Activated CD4-positive, alpha-beta T cell treated with anti-CD3 and anti-CD28 coated beads, Interleukin-2, amount 50 U/mL, for 24 hours (primary cell): ENCODE data around the gene MED27.

Source experiments
- DNase-seq, 2 donors: peaks; one replicate each; pipeline ENCODE4 v3.0.0-alpha.2; 2020; ENCODE audit warnings: low read depth in 1 of 2, low spot score in 1 of 2

MED27 gene

DNA sequence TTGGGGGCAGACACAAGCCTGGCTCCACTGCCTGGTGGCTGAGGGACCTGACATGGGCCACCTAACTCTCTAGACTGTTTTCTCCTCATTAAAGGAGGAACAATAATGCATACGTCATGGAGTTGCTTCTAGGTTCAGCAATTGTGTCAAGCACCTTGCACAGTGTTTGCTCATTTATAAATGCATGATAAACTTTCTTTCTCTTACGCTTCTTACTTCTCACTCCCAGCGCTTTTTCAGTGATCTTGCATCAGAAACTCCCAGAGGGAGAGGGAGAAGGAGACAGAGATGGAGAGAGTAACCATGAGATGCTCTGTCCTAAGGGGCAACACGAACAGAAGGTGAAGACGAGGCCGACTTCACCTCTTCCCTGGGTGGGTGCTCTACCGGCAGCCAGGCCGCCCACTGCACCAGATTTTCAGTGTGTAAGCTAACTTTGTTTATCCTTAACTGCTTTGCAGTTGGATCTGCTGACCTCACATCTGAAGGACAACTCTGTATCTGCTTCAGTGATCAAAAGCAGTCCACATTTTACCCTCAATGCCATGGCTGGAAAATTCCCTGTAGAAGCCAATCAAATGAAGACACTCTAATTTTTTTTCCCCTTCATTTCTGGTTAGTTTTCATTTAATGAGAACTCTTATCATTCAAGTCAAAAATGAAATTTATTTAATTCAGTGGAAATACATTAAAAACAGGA lies 35.3 kb downstream of the MED27 start:
- DNase-seq = no peak

DNA sequence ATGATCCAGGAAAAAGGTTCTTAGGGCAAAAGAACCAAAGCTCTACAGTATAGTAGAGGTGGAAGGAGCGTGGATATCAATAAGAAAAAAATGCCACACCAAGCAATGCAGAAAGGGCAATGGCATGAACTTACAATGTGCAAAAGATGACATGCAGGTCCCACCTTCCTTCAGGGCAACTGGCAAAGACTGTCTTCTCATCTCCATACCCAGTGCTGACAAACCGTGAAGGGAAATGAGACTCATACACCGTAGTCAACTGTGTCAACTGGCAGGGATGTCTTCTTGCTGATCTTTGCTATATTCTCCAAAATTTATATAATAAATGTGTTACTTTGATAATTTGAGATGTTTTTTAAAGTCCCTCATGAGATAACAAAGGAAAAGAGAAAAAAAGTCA lies 36.0 kb downstream of the MED27 start:
- DNase-seq = no peak

DNA sequence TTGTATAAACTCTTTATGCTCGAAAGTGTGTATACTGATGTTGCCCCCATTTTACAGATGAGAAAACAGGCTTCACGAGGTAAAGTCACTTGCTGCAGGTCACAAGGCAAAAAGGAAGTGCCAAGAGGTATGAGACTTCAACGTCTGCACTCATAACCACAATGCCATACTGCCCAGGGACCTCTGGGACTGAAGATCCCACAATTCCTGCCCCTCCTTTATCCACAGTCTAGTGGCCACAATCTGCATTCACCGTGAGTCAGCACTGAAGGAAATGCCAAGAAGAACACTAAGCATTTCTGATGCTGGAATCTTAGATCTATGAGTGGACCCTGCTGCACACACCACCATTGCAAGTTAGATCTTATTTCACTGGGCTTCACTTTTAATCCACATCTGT lies 37.3 kb downstream of the MED27 start:
- no peak for DNase-seq

DNA sequence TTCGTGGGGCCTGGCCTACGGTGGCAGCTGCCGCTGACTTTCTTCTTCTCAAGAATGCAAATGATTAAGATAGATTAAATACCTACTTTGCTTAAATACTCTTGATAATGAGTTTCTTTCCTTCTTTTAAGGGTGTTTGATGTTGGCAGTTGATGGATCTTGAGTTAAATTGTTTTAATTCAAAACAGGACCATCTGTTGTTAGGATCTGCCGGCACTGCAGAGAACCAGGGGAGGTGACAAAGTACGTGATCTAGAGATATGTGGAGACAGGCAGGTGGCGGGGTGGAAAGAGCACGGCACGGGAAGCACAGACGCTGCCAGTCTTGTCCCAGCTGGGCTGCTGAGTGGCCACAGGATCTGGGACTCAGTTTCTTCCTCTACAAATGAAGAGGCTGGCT lies 37.9 kb downstream of the MED27 start:
- no peak for DNase-seq

DNA sequence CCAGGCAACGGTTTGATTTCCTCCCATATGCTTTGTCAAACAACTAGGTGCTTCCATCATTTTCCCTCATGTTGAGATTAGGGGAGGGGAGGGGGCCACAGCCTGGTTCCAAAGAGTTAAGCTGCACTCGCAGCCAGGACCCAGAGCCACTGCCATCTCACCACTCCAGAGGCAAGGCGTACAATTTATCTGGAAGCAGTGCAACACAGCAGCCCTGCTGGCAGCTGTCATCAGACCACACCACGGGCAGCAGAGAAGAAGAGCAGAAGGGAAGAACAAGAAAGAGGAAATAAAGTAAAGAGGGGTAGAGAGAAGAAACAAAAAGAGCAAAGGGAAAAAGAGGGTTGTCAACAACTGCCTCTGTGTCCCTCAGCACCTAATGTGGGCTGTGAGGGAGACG lies 38.9 kb downstream of the MED27 start:
- DNase-seq = no peak

DNA sequence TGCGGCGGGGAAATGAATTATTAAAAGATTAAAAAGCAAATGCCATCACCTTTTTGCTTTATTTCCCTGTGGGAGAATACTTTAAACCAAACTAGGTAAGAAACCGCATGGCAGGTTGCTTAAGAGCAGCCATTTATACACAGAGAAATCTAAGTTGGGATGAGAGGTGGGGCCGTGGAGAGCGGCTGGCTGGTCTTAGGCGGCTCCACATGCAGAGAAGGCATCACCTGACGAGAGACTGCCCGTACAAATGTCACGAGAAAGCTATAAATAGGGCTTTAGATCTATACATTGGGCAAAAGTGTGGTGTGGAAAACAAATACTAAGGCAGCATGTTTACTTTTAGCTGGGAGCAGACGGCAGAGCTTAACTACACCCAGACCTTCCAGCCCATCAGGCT lies 39.4 kb downstream of the MED27 start:
- DNase-seq = no peak

DNA sequence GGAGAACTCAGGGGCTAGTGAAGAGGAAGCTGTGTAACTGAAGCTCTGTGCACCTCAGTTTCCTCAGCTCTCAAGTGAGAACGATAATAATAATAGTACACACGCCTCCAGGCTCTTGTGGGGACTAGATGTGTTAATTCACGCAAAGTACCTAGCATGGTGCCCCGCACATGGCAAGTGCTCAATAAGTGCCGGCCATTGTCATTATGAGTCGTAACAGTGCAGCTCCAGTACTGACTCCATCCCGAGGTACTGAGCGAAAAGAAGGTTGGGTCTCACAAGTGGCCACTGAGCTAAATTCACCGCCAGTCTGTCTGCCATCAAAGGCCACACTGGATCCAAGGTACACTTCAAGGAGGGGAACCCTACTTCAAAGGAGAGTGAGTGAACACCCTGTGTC lies 40.4 kb downstream of the MED27 start:
- DNase-seq = no peak

DNA sequence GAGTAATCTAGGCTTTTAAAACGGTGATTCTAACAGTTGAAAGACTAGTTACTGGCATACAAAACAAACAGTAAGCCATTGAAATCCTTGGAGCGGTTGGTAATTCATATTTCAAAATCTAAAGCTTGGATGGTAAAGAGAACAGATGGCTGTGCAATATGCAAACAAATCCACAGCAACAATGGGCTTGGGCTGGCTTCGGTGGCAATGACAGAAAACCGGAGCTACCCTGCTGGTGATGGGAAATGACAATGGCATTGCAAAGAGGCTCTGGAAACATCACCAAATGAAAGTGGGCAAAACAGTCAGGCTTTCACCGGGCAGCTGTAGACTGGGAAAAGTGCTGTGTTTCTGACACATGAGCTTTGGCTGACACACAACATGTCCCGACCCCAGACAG lies 42.2 kb downstream of the MED27 start:
- no peak for DNase-seq

DNA sequence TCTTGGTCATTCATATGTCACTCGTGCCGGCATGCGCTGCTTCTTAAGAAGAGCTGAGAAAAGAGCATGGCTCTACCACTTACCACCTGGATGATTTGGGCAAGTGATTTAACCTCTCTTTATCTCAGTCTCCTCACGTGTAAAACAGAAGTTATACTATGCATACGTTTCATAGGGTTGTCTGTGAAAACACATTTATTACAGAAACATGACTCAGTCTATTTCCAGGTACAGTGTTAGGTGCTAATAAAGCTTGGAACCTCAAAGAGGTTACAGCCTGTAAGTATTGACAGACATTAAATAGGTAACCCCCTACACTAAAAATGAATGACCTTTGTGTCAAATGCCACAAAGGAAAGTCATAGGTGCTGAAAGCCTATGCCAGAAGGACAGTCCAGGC lies 43.1 kb downstream of the MED27 start:
- DNase-seq = no peak

DNA sequence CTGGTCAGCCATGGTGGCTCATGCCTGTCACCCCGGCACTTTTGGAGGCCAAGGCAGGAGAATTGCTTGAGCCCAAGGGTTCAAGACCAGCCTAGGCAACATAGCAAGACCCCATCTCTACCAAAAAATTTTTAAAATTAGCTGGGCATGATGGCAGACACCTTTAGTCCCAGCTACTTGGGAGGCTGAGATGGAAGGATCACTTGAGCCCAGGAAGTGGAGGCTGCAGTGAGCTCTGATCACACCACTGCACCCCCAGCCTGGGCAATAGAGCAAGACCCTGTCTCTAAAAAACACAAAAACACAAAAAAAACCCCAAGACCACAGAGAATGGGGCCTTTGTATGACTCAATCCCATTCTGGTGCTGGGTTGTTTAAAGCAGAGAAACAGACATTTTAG lies 44.0 kb downstream of the MED27 start:
- DNase-seq = no peak

DNA sequence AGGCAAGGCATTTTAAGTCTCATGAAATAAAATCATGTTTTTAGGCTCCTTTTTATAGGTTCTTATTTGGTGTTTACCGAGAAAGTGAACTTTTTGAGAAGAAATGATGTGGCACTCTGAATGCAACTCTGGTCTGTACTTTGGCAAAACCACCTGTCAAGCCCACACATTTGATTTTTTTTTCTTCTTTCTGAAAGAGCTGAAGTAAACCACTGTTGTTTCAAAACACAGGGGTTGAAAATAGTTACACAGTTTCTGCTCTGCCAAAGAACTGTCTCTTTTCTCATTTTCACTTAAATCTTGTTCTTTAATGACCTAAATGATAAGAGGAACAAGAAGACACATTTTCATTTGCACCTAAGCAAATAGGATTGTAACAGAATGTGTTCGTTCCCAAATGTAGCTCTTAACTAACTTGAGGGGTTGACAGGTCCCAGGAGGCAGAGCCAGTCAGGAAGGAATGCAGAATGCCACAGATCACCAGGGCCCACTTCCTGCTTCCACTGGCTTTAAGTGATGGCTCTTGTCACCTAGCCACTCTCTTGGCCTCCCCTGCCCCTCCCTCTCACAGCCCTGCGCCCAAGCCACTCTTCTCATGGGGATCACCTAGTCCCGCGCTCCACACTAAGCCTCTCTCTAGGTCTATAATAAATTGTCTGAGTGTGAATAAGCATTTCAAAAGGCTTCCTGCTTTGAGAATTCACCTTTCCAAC lies 47.3 kb downstream of the MED27 start:
- DNase-seq = no peak

DNA sequence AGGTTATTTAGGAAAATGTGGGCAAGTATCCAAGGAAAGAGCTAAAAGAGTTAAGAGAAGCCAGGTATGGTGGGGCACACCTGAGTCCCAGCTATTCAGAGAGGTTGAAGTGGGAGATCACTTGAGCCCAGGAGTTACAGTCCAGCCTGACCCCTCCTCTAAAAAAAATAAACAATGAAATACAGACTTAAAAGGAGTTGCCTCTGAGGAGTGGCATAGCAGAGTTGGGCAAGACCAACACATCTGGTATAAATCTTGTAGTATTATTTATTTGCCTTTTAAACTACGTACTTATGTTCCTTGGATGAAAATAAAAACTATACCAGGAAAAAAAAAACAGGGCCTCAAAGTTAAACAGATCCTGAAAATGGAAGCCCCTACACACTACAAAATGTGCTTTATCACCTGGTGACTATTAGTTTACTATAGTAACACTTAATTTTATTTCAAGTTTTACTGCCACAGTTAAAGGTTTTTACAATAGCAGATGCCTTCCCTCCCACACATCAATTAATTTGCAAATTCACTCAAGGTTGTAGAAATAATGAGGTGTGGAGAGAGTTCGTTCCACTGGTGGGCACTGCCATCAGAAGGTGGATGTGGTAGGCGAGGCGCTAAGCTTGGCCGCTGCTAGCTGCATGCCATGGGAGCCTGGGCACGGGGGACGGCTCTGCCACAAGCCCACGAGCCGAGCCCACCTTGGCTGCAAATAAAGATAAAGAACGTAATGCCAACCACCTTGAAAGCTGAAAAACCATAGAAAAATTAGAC lies 48.0 kb downstream of the MED27 start:
- DNase-seq = no peak

DNA sequence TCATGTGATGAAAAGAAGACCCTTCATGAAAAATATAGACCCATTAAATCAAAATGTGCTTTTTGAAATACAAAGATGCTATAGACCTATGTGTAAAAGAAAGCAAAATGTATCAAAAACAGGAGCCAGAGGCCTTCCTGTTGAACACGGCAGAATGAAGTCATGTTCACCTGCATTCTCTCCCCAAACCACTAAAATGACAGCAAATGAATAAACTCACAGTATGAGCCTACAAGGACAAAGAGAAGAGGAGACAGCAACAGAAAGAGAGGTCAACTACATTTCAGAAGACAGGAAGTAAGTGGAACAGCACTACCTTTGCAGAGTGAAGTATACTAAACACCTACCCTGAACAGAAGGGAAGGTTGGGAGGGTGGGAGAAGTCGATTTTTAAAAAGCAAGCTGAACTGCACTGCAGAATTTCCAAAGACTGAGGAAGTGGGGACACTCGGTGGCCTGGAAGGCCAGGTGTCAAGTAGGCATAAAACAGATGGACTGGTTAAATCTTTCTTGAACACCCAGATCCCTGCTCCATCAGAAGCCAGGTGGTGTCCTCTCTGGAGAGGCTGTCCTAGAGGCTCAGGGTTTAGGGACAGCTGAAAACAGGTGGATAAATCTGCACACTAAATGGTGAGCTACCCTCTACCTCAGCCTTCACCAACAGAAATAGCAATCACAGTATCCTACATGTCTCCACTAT lies 48.9 kb downstream of the MED27 start:
- no peak for DNase-seq

DNA sequence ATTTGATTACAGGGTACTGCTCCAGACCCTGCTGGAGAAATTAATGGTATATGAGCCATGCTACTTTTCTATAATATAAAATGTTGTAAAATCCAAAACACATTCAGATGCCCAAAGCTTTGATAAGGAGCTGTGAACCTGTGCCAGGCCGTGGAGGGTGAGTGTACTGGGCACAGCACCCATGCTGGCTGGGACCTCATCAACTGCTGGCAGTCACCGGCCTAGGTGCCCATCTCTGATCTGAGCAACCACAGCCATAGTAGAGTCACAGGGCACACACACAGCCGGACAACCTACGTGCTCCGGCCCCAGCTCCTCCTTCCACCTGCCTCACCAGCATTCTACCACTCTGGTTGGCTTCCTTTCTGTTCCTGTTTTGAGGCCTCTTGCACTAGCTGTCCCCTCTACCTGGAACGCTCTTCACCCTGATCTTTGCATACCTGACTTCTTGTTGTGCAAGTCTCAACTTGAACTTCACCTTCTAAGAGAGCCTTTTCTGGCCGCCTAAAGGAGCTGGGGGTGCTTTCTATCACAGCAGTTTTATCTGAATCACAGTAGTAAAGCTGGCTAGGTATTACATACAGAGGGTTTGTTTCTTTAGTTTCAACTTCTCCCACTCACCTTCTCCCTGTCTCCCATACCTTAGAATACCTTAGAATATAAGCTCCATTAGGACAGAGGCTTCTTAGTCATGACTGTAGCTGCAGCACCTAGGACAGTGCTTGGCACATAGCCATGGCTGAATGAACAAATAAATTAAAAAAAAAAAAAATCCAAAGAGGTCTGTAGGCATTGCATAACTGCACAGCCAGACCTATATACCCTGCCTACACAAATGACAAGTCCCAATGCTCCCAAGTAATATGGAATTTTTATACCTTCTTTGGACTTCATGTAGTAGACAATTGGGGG lies 51.7 kb downstream of the MED27 start:
- no peak for DNase-seq

DNA sequence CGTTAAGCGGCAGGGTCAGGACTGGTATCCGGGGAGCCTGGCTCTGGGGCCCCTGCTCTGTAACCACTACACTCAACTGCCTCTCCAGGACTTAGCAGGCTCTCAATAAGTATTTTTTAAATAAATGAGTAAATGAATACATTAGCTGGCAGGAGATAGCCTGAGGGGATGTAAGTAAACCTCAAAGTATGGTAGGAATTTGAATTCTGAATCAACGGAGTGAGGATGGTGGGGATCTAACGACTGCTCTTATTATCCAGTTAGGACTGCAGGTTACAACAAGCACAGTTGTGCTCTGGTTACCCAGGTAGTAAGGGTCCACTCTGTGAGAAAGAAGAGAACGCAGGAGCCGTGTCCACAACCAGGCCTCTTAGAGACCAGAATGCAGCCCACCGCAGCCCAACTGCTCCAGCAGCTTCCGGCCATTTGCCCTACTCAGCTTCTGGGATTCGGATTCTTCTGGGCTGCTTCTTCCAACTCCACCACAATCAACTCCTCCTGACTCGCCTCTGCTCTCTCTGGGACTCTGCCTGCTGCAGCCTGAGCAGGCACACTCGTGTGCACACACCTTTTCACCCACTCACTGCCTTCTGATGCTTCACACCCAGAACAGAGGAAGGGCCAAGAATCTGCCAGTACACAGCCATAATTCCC lies 52.6 kb downstream of the MED27 start:
- DNase-seq = no peak

DNA sequence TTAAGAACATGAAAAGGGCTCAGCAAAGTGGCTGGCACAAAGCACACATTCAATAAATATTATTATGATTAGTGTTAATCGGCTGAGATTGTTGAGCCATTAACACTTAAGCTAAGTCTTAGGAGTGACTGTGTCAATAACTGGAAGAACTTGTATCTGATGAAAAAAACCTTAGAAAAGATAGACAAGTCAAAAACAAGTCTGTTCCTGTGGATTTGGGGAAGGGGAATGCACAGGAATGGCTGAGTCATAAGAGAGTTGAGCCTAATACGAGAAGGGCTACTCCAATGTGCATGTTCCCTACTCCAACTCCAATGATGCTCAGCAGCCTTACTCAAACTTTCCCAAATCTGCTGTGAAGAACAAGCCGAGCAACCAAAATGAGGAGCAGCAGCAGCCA lies 53.9 kb downstream of the MED27 start:
- DNase-seq = no peak

DNA sequence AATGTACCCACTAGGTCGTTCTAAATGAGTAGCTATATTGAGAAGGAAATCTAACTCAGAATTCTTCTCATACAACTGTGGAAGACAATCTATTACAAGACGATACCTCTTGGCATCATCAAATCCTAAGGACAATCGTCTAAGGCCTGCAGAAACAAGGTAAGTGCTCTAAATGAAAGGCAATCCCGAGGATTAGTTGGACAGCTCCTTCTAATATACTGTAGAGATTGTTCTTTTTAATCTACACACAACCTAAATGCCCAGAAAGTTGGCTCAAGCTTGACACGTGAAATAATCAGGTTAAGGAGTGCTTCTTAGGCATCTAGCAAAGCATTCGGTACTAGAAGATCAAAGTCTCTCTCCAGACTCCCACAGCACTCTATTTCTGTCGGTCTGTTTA lies 55.1 kb downstream of the MED27 start:
- no peak for DNase-seq

DNA sequence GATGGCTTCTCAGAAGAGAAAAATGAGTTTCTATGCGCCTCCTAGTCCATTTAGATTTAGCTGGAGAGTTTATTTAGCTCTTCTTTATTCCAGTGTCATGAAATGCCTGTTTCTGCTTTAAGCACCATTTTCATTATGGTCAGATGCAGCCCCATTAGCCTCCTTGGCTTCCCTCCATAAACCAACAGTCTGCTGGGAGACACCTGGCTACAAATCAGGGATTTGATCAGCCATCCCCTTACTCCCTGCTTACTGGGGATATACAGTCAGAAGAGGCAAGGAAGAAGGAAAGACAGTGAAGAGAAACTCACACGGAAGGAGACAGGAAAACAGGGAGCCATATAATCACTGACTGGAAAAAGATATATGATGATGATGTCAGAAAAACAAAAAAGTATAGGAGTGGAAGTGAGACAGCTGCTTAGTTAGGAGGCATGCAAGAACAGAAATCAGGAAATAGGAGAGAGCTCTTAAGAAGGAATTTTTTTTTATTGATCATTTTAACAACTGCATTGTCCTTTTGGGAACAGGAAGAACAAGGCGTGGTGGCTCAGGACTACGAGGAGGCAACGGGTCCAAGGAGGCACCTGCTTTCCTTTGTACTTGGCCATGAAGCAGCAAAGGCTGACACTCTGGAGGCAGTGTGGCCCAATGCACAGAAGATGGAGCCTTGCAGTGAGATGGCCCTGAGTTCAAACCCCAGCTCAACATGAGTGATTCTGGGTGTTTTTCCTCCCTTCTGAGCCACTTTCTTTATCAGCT lies 56.1 kb downstream of the MED27 start:
- no peak for DNase-seq

DNA sequence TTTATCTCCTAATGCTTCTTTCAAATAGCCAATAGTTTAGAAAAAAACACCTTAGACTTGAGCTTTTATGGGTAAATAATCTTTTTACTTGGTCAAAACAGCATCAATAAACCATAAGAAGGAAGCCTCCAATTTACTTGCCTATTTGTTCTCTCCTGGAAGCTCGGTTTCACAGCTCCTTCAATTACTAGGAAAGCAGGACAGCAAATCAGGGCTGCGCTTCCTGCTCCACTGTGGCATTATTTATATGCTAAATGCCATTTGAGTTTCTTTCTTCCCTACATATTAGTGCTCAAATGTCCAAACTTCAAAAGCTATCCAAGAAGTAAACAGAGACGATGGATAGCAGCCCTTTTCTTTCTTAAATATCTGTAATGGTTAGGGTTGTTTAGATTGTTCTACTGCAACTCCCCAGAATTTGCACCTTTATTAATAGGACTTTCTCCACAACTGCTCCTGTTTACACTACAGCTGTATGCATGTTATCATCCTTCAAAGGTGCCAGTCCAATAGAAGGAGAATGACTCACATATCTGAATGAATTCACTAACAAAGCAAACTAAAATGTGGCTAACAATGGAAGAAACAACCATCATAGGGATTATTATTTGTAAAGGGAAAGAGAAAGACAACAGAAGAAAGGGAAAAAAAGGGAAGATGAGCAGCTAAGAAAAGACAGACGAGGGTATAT lies 58.7 kb downstream of the MED27 start:
- DNase-seq = no peak
